ENCODE data around the gene RTN4.

GRCh38 chr2:55043841-55044240, 6.4 kb downstream of the RTN4 start:
- TF ChIP-seq CTCF (IDR thresholded peaks at IDR 0.05) (no peak), POLR2AphosphoS5 (IDR thresholded peaks at IDR 0.05; ENCODE audit: insufficient read depth in 1 of 2, low read depth in 1 of 2) (no peak), POLR2A (IDR thresholded peaks at IDR 0.05) (no peak)
